GM23338 (cell line): Measurements from ENCODE around the gene WWOX. TPM values are rescaled to one million over a fixed set of nuclear protein-coding genes. Genes with fewer than 3 reads are reported as not detected.

Experiments
- ATAC-seq: fragments of 200-7000 bp; cut with Tn5 transposase; 3 replicates; pipeline ENCODE4 v1.9.1; 2020
- DNase-seq: peaks from one replicate; pipeline ENCODE4 v3.0.0-alpha.2; 2015; ENCODE audit warnings: low spot score
- H2AFZ ChIP-seq: fragments of 200-600 bp; sonication (generic); 2 replicates; pipeline ENCODE4 v1.8.0; 2016; ENCODE audit warnings: antibody characterized with exemption, mild to moderate bottlenecking, moderate library complexity
- H3F3A ChIP-seq: fragments of 200-600 bp; sonication (generic); replicated peaks from 2 replicates; pipeline ENCODE4 v1.8.0; 2017; ENCODE audit warnings: antibody characterized with exemption, mixed run types, low read depth
- H3K27ac ChIP-seq: fragments of 200-600 bp; sonication (generic); 2 replicates; pipeline ENCODE4 v1.6.1; 2016; ENCODE audit warnings: low read depth
- H3K27me3 ChIP-seq: fragments of 200-600 bp; sonication (generic); 2 replicates; pipeline ENCODE4 v1.8.0; 2016; ENCODE audit warnings: mild to moderate bottlenecking, mixed run types, moderate library complexity; ENCODE audit not compliant: insufficient read depth
- H3K36me3 ChIP-seq: fragments of 200-600 bp; sonication (generic); 2 replicates; pipeline ENCODE4 v1.8.0; 2016; ENCODE audit warnings: mild to moderate bottlenecking; ENCODE audit not compliant: insufficient read depth
- H3K4me1 ChIP-seq: fragments of 200-600 bp; sonication (generic); 2 replicates; pipeline ENCODE4 v1.8.0; 2016; ENCODE audit warnings: mild to moderate bottlenecking, moderate library complexity; ENCODE audit not compliant: insufficient read depth
- H3K4me2 ChIP-seq: fragments of 200-600 bp; sonication (generic); 2 replicates; pipeline ENCODE4 v1.7.1; 2017; ENCODE audit warnings: mixed run types
- H3K4me3 ChIP-seq: fragments of 200-600 bp; sonication (generic); 2 replicates; pipeline ENCODE4 v1.6.1; 2016; ENCODE audit warnings: mixed run types
- H3K79me2 ChIP-seq: fragments of 200-600 bp; sonication (generic); replicated peaks from 2 replicates; pipeline ENCODE4 v1.8.0; 2017; ENCODE audit warnings: mild to moderate bottlenecking; ENCODE audit not compliant: insufficient read depth
- H3K9me2 ChIP-seq: fragments of 200-600 bp; sonication (generic); 2 replicates; pipeline ENCODE4 v1.8.0; 2017; ENCODE audit not compliant: insufficient read depth
- H4K20me1 ChIP-seq: fragments of 200-600 bp; sonication (generic); replicated peaks from 2 replicates; pipeline ENCODE4 v1.8.0; 2017; ENCODE audit warnings: mild to moderate bottlenecking; ENCODE audit not compliant: insufficient read depth
- H3K27ac Mint-ChIP-seq: 2 replicates; pipeline ENCODE4 v1.8.0; 2020; ENCODE audit warnings: inconsistent platforms, mild to moderate bottlenecking, moderate library complexity, mixed read lengths
- H3K27me3 Mint-ChIP-seq: 3 replicates; pipeline ENCODE4 v1.8.0; 2022; ENCODE audit warnings: low read depth, mild to moderate bottlenecking, moderate library complexity, mixed read lengths, inconsistent platforms; ENCODE audit not compliant: insufficient read depth, poor library complexity
- H3K36me3 Mint-ChIP-seq: 3 replicates; pipeline ENCODE4 v1.8.0; 2021; ENCODE audit warnings: low read depth, mild to moderate bottlenecking, inconsistent platforms, moderate library complexity, mixed read lengths
- H3K4me1 Mint-ChIP-seq: 3 replicates; pipeline ENCODE4 v1.8.0; 2020; ENCODE audit warnings: mild to moderate bottlenecking, inconsistent platforms, mixed read lengths
- H3K4me3 Mint-ChIP-seq: 3 replicates; pipeline ENCODE4 v1.8.0; 2021; ENCODE audit warnings: moderate library complexity, mild to moderate bottlenecking, inconsistent platforms, mixed read lengths
- H3K9me3 Mint-ChIP-seq: 3 replicates; pipeline ENCODE4 v1.8.0; 2020; ENCODE audit warnings: moderate library complexity, mild to moderate bottlenecking, inconsistent platforms, mixed read lengths
- CREB1 ChIP-seq: fragments of 250-450 bp; sonication (Bioruptor Pico); IDR thresholded peaks from 2 replicates; pipeline ENCODE4 v1.5.0; 2020; ENCODE audit warnings: low read depth, mild to moderate bottlenecking, moderate library complexity
- EZH2 ChIP-seq: fragments of 200-600 bp; sonication (generic); IDR thresholded peaks from one replicate; pipeline ENCODE4 v1.8.0; 2017; ENCODE audit warnings: antibody characterized with exemption, mild to moderate bottlenecking, low read depth; ENCODE audit not compliant: unreplicated experiment
- EZH2phosphoT487 ChIP-seq: fragments of 200-600 bp; sonication (generic); IDR thresholded peaks from one replicate; pipeline ENCODE4 v1.8.1; 2018; ENCODE audit warnings: antibody characterized with exemption; ENCODE audit not compliant: unreplicated experiment
- JUNB ChIP-seq: IDR thresholded peaks from one replicate; pipeline ENCODE4 v1.6.1; 2016; ENCODE audit warnings: antibody characterized with exemption; ENCODE audit not compliant: unreplicated experiment
- NANOG ChIP-seq: IDR thresholded peaks from 2 replicates; pipeline ENCODE4 v1.6.1; 2016; ENCODE audit warnings: antibody characterized with exemption, borderline replicate concordance
- POLR2AphosphoS5 ChIP-seq: IDR thresholded peaks from 2 replicates; pipeline ENCODE4 v1.6.1; 2016; ENCODE audit warnings: antibody characterized with exemption, low read depth
- STAT1 ChIP-seq: IDR thresholded peaks from one replicate; pipeline ENCODE4 v1.6.1; 2016; ENCODE audit warnings: antibody characterized with exemption; ENCODE audit not compliant: unreplicated experiment
- ZNF114 ChIP-seq: fragments of 250-450 bp; sonication (Bioruptor Pico); IDR thresholded peaks from 2 replicates; pipeline ENCODE4 v1.5.0; 2020; ENCODE audit warnings: mild to moderate bottlenecking, moderate library complexity
- ZNF331 ChIP-seq: fragments of 250-450 bp; sonication (Bioruptor Pico); IDR thresholded peaks from 2 replicates; pipeline ENCODE4 v1.5.0; 2020; ENCODE audit warnings: low read depth, mild to moderate bottlenecking, moderate library complexity
- polyA plus RNA-seq: library from polyadenylated mRNA; unstranded; fragments of >200 nt; fragmentation: Nextera tagmentation; extraction: Ambion mirVana; gene quantifications from 2 replicates; pipeline ENCODE4 v1.2.1, GENCODE V29; 2016
- total RNA-seq: library from RNA; depleted of rRNA; stranded (reverse); fragments of >200 nt; shearing (Covaris generic); gene quantifications from 2 replicates; pipeline ENCODE4 v1.2.3, GENCODE V29; 2014
- TF ChIP-seq, protein P1 (sequence below): IDR thresholded peaks from 2 replicates; pipeline ENCODE4 v1.6.1; 2016; ENCODE audit warnings: antibody characterized with exemption
- TF ChIP-seq, protein P2 (sequence below), 2 experiments: fragments of 200-600 bp in 1 of 2; sonication (generic) in 1 of 2; conservative IDR thresholded peaks; 2 replicates each; pipeline versions ENCODE4 v1.5.1 to v1.6.1; 2016 to 2017; ENCODE audit warnings: antibody characterized with exemption in 2 of 2, low read depth in 2 of 2, mild to moderate bottlenecking in 2 of 2, moderate library complexity in 1 of 2
- TF ChIP-seq, protein P3 (sequence below): IDR thresholded peaks from one replicate; pipeline ENCODE4 v1.6.1; 2018; ENCODE audit warnings: antibody characterized with exemption; ENCODE audit not compliant: unreplicated experiment
- TF ChIP-seq, protein P4 (sequence below): fragments of 250-450 bp; sonication (Bioruptor Pico); IDR thresholded peaks from 2 replicates; pipeline ENCODE4 v1.5.0; 2020; ENCODE audit warnings: mild to moderate bottlenecking, moderate library complexity

Gene WWOX
- total and polyA plus RNA-seq, 2 experiments from 2014 or later, result 10.0 to 19.3 TPM

DNA sequence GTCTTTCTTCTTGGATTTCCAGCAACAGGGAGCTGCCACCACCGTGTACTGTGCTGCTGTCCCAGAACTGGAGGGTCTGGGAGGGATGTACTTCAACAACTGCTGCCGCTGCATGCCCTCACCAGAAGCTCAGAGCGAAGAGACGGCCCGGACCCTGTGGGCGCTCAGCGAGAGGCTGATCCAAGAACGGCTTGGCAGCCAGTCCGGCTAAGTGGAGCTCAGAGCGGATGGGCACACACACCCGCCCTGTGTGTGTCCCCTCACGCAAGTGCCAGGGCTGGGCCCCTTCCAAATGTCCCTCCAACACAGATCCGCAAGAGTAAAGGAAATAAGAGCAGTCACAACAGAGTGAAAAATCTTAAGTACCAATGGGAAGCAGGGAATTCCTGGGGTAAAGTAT, 1112.1 kb downstream of the WWOX start:
- Histone ChIP-seq H3K27ac (no peak overlapping the region), H3K27me3 (no peaks in the 10 kb centered on the region), H4K20me1 (no peaks in the 10 kb centered on the region)

More for the DNA sequence above, 1112.1 kb downstream of the WWOX start:
- H3K4me3 ChIP-seq, result no peak overlapping the region
- H3K4me2 ChIP-seq, result peak overlapping the region; percentile 0; the same call in 1 of the 2 replicates
- peaks cover 9% of the 10 kb centered on the region; the same call in 1 of the 2 replicates for H3K4me1 ChIP-seq
- DNase-seq (no peak), ATAC-seq (peak; percentile 31; the same call in 2 of the 3 replicates)
- H3K4me3 Mint-ChIP-seq, result no peak overlapping the region
- TF ChIP-seq ZNF331 (CRISPR knock-in tag), result no peak
- TF ChIP-seq, protein P1, sequence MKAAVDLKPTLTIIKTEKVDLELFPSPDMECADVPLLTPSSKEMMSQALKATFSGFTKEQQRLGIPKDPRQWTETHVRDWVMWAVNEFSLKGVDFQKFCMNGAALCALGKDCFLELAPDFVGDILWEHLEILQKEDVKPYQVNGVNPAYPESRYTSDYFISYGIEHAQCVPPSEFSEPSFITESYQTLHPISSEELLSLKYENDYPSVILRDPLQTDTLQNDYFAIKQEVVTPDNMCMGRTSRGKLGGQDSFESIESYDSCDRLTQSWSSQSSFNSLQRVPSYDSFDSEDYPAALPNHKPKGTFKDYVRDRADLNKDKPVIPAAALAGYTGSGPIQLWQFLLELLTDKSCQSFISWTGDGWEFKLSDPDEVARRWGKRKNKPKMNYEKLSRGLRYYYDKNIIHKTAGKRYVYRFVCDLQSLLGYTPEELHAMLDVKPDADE, result no peak
- TF ChIP-seq, protein P2, sequence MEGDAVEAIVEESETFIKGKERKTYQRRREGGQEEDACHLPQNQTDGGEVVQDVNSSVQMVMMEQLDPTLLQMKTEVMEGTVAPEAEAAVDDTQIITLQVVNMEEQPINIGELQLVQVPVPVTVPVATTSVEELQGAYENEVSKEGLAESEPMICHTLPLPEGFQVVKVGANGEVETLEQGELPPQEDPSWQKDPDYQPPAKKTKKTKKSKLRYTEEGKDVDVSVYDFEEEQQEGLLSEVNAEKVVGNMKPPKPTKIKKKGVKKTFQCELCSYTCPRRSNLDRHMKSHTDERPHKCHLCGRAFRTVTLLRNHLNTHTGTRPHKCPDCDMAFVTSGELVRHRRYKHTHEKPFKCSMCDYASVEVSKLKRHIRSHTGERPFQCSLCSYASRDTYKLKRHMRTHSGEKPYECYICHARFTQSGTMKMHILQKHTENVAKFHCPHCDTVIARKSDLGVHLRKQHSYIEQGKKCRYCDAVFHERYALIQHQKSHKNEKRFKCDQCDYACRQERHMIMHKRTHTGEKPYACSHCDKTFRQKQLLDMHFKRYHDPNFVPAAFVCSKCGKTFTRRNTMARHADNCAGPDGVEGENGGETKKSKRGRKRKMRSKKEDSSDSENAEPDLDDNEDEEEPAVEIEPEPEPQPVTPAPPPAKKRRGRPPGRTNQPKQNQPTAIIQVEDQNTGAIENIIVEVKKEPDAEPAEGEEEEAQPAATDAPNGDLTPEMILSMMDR (conservative IDR thresholded peaks at IDR 0.05; ENCODE audit: low read depth in 2 of 2), result no peak
- TF ChIP-seq EZH2, result no peak
- TF ChIP-seq EZH2phosphoT487, result no peak
- TF ChIP-seq ZNF114 (CRISPR knock-in tag), result no peak
- no peak for TF ChIP-seq JUNB
- no peak for TF ChIP-seq CREB1 (CRISPR knock-in tag)
- TF ChIP-seq, protein P3, sequence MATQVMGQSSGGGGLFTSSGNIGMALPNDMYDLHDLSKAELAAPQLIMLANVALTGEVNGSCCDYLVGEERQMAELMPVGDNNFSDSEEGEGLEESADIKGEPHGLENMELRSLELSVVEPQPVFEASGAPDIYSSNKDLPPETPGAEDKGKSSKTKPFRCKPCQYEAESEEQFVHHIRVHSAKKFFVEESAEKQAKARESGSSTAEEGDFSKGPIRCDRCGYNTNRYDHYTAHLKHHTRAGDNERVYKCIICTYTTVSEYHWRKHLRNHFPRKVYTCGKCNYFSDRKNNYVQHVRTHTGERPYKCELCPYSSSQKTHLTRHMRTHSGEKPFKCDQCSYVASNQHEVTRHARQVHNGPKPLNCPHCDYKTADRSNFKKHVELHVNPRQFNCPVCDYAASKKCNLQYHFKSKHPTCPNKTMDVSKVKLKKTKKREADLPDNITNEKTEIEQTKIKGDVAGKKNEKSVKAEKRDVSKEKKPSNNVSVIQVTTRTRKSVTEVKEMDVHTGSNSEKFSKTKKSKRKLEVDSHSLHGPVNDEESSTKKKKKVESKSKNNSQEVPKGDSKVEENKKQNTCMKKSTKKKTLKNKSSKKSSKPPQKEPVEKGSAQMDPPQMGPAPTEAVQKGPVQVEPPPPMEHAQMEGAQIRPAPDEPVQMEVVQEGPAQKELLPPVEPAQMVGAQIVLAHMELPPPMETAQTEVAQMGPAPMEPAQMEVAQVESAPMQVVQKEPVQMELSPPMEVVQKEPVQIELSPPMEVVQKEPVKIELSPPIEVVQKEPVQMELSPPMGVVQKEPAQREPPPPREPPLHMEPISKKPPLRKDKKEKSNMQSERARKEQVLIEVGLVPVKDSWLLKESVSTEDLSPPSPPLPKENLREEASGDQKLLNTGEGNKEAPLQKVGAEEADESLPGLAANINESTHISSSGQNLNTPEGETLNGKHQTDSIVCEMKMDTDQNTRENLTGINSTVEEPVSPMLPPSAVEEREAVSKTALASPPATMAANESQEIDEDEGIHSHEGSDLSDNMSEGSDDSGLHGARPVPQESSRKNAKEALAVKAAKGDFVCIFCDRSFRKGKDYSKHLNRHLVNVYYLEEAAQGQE, result no peak
- TF ChIP-seq NANOG, result no peak
- no peak for TF ChIP-seq POLR2AphosphoS5
- TF ChIP-seq STAT1, result no peak
- TF ChIP-seq, protein P4, sequence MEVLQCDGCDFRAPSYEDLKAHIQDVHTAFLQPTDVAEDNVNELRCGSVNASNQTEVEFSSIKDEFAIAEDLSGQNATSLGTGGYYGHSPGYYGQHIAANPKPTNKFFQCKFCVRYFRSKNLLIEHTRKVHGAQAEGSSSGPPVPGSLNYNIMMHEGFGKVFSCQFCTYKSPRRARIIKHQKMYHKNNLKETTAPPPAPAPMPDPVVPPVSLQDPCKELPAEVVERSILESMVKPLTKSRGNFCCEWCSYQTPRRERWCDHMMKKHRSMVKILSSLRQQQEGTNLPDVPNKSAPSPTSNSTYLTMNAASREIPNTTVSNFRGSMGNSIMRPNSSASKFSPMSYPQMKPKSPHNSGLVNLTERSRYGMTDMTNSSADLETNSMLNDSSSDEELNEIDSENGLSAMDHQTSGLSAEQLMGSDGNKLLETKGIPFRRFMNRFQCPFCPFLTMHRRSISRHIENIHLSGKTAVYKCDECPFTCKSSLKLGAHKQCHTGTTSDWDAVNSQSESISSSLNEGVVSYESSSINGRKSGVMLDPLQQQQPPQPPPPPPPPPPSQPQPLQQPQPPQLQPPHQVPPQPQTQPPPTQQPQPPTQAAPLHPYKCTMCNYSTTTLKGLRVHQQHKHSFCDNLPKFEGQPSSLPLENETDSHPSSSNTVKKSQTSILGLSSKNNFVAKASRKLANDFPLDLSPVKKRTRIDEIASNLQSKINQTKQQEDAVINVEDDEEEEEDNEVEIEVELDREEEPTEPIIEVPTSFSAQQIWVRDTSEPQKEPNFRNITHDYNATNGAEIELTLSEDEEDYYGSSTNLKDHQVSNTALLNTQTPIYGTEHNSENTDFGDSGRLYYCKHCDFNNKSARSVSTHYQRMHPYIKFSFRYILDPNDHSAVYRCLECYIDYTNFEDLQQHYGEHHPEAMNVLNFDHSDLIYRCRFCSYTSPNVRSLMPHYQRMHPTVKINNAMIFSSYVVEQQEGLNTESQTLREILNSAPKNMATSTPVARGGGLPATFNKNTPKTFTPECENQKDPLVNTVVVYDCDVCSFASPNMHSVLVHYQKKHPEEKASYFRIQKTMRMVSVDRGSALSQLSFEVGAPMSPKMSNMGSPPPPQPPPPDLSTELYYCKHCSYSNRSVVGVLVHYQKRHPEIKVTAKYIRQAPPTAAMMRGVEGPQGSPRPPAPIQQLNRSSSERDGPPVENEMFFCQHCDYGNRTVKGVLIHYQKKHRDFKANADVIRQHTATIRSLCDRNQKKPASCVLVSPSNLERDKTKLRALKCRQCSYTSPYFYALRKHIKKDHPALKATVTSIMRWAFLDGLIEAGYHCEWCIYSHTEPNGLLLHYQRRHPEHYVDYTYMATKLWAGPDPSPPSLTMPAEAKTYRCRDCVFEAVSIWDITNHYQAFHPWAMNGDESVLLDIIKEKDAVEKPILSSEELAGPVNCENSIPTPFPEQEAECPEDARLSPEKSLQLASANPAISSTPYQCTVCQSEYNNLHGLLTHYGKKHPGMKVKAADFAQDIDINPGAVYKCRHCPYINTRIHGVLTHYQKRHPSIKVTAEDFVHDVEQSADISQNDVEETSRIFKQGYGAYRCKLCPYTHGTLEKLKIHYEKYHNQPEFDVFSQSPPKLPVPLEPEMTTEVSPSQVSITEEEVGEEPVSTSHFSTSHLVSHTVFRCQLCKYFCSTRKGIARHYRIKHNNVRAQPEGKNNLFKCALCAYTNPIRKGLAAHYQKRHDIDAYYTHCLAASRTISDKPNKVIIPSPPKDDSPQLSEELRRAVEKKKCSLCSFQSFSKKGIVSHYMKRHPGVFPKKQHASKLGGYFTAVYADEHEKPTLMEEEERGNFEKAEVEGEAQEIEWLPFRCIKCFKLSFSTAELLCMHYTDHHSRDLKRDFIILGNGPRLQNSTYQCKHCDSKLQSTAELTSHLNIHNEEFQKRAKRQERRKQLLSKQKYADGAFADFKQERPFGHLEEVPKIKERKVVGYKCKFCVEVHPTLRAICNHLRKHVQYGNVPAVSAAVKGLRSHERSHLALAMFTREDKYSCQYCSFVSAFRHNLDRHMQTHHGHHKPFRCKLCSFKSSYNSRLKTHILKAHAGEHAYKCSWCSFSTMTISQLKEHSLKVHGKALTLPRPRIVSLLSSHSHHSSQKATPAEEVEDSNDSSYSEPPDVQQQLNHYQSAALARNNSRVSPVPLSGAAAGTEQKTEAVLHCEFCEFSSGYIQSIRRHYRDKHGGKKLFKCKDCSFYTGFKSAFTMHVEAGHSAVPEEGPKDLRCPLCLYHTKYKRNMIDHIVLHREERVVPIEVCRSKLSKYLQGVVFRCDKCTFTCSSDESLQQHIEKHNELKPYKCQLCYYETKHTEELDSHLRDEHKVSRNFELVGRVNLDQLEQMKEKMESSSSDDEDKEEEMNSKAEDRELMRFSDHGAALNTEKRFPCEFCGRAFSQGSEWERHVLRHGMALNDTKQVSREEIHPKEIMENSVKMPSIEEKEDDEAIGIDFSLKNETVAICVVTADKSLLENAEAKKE, result no peak
- H3K9me3 Mint-ChIP-seq, result peaks cover 20% of the 10 kb centered on the region
- H3K36me3 Mint-ChIP-seq, result peaks cover 11% of the 10 kb centered on the region; the same call in 1 of the 3 replicates
- H3K79me2 ChIP-seq, result no peaks in the 10 kb centered on the region
- H3K9me2 ChIP-seq, result no peaks in the 10 kb centered on the region; the same call in 1 of the 2 replicates
- H3K27me3 Mint-ChIP-seq, result no peaks in the 10 kb centered on the region
- H2AFZ ChIP-seq, result no peak overlapping the region
- peaks cover 35% of the 10 kb centered on the region for H3K4me1 Mint-ChIP-seq
- H3K36me3 ChIP-seq, result no peaks in the 10 kb centered on the region
- H3F3A ChIP-seq, result no peaks in the 10 kb centered on the region
- no peak overlapping the region; the same call in 1 of the 2 replicates for H3K27ac Mint-ChIP-seq
